ACC112 (cell line): ENCODE data around the gene SUN5.

Experiments
- H2AFZ ChIP-seq: fragments of 200-600 bp; sonication (generic); one replicate; pipeline ENCODE4 v1.6.0; 2017; ENCODE audit warnings: antibody characterized with exemption, low read length; ENCODE audit not compliant: unreplicated experiment
- H3K27ac ChIP-seq: fragments of 200-600 bp; sonication (generic); 2 replicates; pipeline ENCODE4 v1.5.1; 2014; ENCODE audit warnings: low read depth, mild to moderate bottlenecking, antibody characterized with exemption, low read length, moderate library complexity
- H3K27me3 ChIP-seq: fragments of 200-600 bp; sonication (generic); 2 replicates; pipeline ENCODE4 v1.6.1; 2014; ENCODE audit warnings: mild to moderate bottlenecking, antibody characterized with exemption, low read length, moderate library complexity, mixed read lengths; ENCODE audit not compliant: insufficient read depth
- H3K36me3 ChIP-seq: fragments of 200-600 bp; sonication (generic); 2 replicates; pipeline ENCODE4 v1.6.1; 2016; ENCODE audit warnings: mild to moderate bottlenecking, antibody characterized with exemption, low read length, moderate library complexity, mixed read lengths; ENCODE audit not compliant: insufficient read depth
- H3K4me1 ChIP-seq: fragments of 200-600 bp; sonication (generic); one replicate; pipeline ENCODE4 v1.6.1; 2016; ENCODE audit warnings: low read length, mixed read lengths; ENCODE audit not compliant: insufficient read depth, unreplicated experiment, control insufficient read depth
- H3K4me3 ChIP-seq: fragments of 200-600 bp; sonication (generic); 2 replicates; pipeline ENCODE4 v1.5.1; 2014; ENCODE audit warnings: mild to moderate bottlenecking, low read depth, low read length
- H3K79me2 ChIP-seq: fragments of 200-600 bp; sonication (generic); one replicate; pipeline ENCODE4 v1.6.0; 2016; ENCODE audit warnings: low read length; ENCODE audit not compliant: control insufficient read depth, unreplicated experiment, insufficient read depth

The SUN5 gene

GRCh38 chr20:33002087-33002808 is 2.0 kb downstream of the SUN5 start:
- Histone ChIP-seq H3K79me2 (no peaks in the 10 kb centered on the region), H3K36me3 (no peaks in the 10 kb centered on the region), H3K4me1 (no peaks in the 10 kb centered on the region), H3K27ac (no peak overlapping the region), H3K27me3 (peaks cover 37% of the 10 kb centered on the region), H3K4me3 (no peak overlapping the region), H2AFZ (no peak overlapping the region)

DNA sequence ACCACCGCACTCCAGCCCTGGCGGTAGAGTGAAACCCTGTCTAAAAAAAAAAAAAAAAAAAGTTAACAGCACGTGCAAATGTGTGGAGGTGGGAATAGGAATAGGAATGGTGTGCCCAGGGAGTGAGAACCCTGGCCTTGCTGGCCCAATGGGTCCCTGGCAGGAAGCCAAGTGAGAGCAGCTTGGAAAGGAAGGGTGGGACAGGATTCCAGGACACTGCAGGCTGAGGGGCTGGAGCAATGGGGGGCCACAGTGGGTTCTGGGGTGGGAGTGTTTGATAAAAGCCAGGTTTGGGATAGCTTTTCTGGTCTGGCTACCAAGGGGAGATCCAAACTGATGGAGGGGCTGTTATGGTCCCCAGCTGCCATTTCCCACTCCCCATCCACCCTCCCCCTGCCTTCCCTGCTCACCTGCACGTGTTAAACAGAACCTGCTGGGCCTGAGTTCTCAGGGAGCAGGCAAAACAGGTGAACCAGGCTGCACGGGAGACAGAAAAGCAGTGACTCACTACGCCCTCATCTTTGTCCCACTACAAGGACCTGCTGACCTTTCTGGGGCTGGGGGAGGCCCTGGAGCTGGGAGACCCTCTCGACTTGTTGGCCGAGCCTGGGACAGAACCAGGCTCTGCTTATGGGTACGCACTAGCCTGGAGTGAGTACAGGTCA is 3.3 kb downstream of the SUN5 start:
- Histone ChIP-seq H3K4me1 (no peaks in the 10 kb centered on the region), H3K27ac (no peak overlapping the region), H3K36me3 (no peaks in the 10 kb centered on the region), H3K27me3 (peaks cover 37% of the 10 kb centered on the region), H2AFZ (no peak overlapping the region), H3K4me3 (no peak overlapping the region), H3K79me2 (no peaks in the 10 kb centered on the region)

- H3K27me3 ChIP-seq = peaks cover 37% of the 10 kb centered on the region
- H3K27ac ChIP-seq = no peak overlapping the region
- no peaks in the 10 kb centered on the region for H3K4me1 ChIP-seq
- H2AFZ ChIP-seq = no peak overlapping the region
- no peak overlapping the region for H3K4me3 ChIP-seq
- no peaks in the 10 kb centered on the region for H3K79me2 ChIP-seq
- H3K36me3 ChIP-seq = no peaks in the 10 kb centered on the region
Measured at GRCh38 chr20:32999603-33000250, 4.5 kb downstream of the SUN5 start.

- Histone ChIP-seq H3K4me3 (no peak overlapping the region), H3K27ac (no peak overlapping the region), H3K27me3 (peaks cover 35% of the 10 kb centered on the region), H3K4me1 (no peaks in the 10 kb centered on the region), H3K79me2 (no peaks in the 10 kb centered on the region), H3K36me3 (no peaks in the 10 kb centered on the region), H2AFZ (no peak overlapping the region)
Measured at GRCh38 chr20:32997431-32997830, 6.8 kb downstream of the SUN5 start.

- Histone ChIP-seq H3K4me3 (no peak overlapping the region), H3K4me1 (no peaks in the 10 kb centered on the region), H3K27me3 (peaks cover 39% of the 10 kb centered on the region), H3K27ac (no peak overlapping the region), H2AFZ (no peak overlapping the region), H3K79me2 (no peaks in the 10 kb centered on the region), H3K36me3 (no peaks in the 10 kb centered on the region)
Measured at GRCh38 chr20:32995802-32996201, 8.4 kb downstream of the SUN5 start.

- no peaks in the 10 kb centered on the region for H3K36me3 ChIP-seq
- no peaks in the 10 kb centered on the region for H3K4me1 ChIP-seq
- H2AFZ ChIP-seq = no peak overlapping the region
- peaks cover 33% of the 10 kb centered on the region for H3K27me3 ChIP-seq
- no peak overlapping the region for H3K4me3 ChIP-seq
- no peak overlapping the region for H3K27ac ChIP-seq
- H3K79me2 ChIP-seq = no peaks in the 10 kb centered on the region
Measured at GRCh38 chr20:32993496-32994050, 10.7 kb downstream of the SUN5 start.

- Histone ChIP-seq H3K4me1 (no peaks in the 10 kb centered on the region), H3K79me2 (no peaks in the 10 kb centered on the region), H3K4me3 (no peak overlapping the region), H3K36me3 (no peaks in the 10 kb centered on the region), H2AFZ (no peak overlapping the region), H3K27ac (no peak overlapping the region), H3K27me3 (peaks cover 20% of the 10 kb centered on the region)
Measured at GRCh38 chr20:32991792-32992641, 12.2 kb downstream of the SUN5 start.

DNA sequence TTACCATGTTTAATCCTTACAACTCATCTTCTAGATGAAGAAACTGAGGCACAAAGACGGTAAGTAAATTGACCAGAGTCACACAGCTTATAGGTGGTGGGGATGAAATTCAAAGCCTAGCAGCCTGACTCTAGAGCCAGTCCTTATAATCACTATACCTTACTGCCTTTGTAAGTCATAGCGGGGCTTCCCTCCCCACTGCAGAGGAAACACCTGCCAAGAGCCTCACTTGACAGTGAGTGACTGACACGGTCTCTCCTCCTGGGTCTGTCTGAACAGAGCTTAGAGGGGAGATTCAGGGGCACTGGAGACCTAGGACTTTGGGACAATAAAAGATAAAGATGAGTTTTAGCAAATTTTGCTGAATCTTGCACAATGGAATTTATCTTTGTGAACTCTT is 12.8 kb downstream of the SUN5 start:
- Histone ChIP-seq H3K27ac (no peak overlapping the region), H3K79me2 (no peaks in the 10 kb centered on the region), H3K27me3 (peaks cover 20% of the 10 kb centered on the region), H3K36me3 (no peaks in the 10 kb centered on the region), H2AFZ (no peak overlapping the region), H3K4me3 (no peak overlapping the region), H3K4me1 (no peaks in the 10 kb centered on the region)

GRCh38 chr20:32990426-32990825 is 13.8 kb downstream of the SUN5 start:
- Histone ChIP-seq H2AFZ (no peak overlapping the region), H3K27me3 (peaks cover 18% of the 10 kb centered on the region), H3K4me1 (no peaks in the 10 kb centered on the region), H3K27ac (no peak overlapping the region), H3K79me2 (no peaks in the 10 kb centered on the region), H3K36me3 (no peaks in the 10 kb centered on the region), H3K4me3 (no peak overlapping the region)
